ENCODE data around the gene HSD17B2. TPM values are rescaled to one million over a fixed set of nuclear protein-coding genes. Genes with fewer than 3 reads are reported as not detected.
A peak's percentile ranks its signal among the peaks of the same experiment; 100 is the strongest.

Gene HSD17B2
- polyA plus RNA-seq, 1 of the 3 experiments (the other 2 are of a cell fraction), result not detected

- 22% methylated on average over 6 of the region's 6 CpGs for WGBS (ENCODE audit: low lambda C conversion rate)
- no peaks in the 10 kb centered on the region for H3F3A ChIP-seq (replicated peaks; ENCODE audit: insufficient read depth)
- H3K79me2 ChIP-seq (ENCODE audit: insufficient read depth), result no peaks in the 10 kb centered on the region
- no peak overlapping the region for H3K4me3 ChIP-seq (ENCODE audit: low read depth in 2 of 2, low read length in 1 of 2)
- no peak overlapping the region; the same call in 1 of the 2 replicates for H2AFZ ChIP-seq (ENCODE audit: low read depth)
- H4K20me1 ChIP-seq (ENCODE audit: insufficient read depth), result no peaks in the 10 kb centered on the region
- ChIA-PET CTCF (interaction anchor here (1.0 kb wide), 1 partner anchor 29 kb away, joined by 3 read pairs; no protein-coding TSS in a partner anchor), POLR2A (no interaction called here)
- H3K27ac ChIP-seq (ENCODE audit: low read depth in 2 of 2, low read length in 1 of 2), result peak overlapping the region in 1 of 2 experiments; percentile 37; a peak in 1 of 4 replicates
- no peaks in the 10 kb centered on the region for H3K9me3 ChIP-seq
- no peaks in the 10 kb centered on the region for H3K9me2 ChIP-seq
- no peak for DNase-seq
- no peak overlapping the region for H3K9ac ChIP-seq
- H3K36me3 ChIP-seq (replicated peaks in 1 of 2; ENCODE audit: control insufficient read depth in 1 of 2, insufficient read depth in 2 of 2, low read length in 1 of 2), result no peaks in the 10 kb centered on the region
- peaks cover 0 to 6% of the 10 kb centered on the region in 2 experiments; a peak in 1 of 4 replicates for H3K4me1 ChIP-seq (ENCODE audit: control insufficient read depth in 1 of 2, insufficient read depth in 2 of 2, low read depth in 1 of 2, low read length in 1 of 2)
- H3K27me3 ChIP-seq (ENCODE audit: insufficient read depth), result peaks cover 22% of the 10 kb centered on the region; the same call in 1 of the 2 replicates
- H3K4me2 ChIP-seq, result 0 out of 2 replicates have a peak overlapping the region, but pooled peaks have one; percentile 2
- TF ChIP-seq FOXM1 (IDR thresholded peaks at IDR 0.05; ENCODE audit: low read depth) (no peak), TEAD4 (IDR thresholded peaks at IDR 0.05; ENCODE audit: borderline replicate concordance, insufficient read depth) (peak; percentile 57; the same call in 1 of the 2 replicates), EZH2phosphoT487 (IDR thresholded peaks at IDR 0.05; ENCODE audit: borderline replicate concordance, low read depth) (no peak), GABPA (IDR thresholded peaks at IDR 0.05; ENCODE audit: low read depth) (no peak), RCOR1 (IDR thresholded peaks at IDR 0.05; ENCODE audit: low read length) (no peak), CHD2 (IDR thresholded peaks at IDR 0.05; ENCODE audit: low read length, partially characterized antibody) (no peak), TAF1 (IDR thresholded peaks at IDR 0.05; ENCODE audit: borderline replicate concordance, low read depth, low read length) (no peak), NFIC (IDR thresholded peaks at IDR 0.05; ENCODE audit: borderline replicate concordance) (no peak; the same call in 1 of the 2 replicates), CTCF (IDR thresholded peaks at IDR 0.05) (no peak), TCF12 (IDR thresholded peaks at IDR 0.05) (peak; percentile 93), FOXJ3 (CRISPR knock-in tag; IDR thresholded peaks at IDR 0.05) (no peak), MEF2A (IDR thresholded peaks at IDR 0.05; ENCODE audit: borderline replicate concordance, low read depth) (no peak), FOSL2 (IDR thresholded peaks at IDR 0.05; ENCODE audit: borderline replicate concordance, low read depth) (peak; percentile 64; the same call in 1 of the 2 replicates), POLR2AphosphoS5 (IDR thresholded peaks at IDR 0.05; ENCODE audit: low read depth, low read length) (peak; percentile 49; the same call in 1 of the 2 replicates), MXI1 (IDR thresholded peaks at IDR 0.05; ENCODE audit: low read depth, low read length) (no peak), JUND (IDR thresholded peaks at IDR 0.05) (peak; percentile 59), PBX3 (IDR thresholded peaks at IDR 0.05) (peak; percentile 62), NRF1 (IDR thresholded peaks at IDR 0.05; ENCODE audit: low read depth, low read length) (no peak), ZBTB33 (IDR thresholded peaks at IDR 0.05; ENCODE audit: borderline replicate concordance, low read depth) (no peak), RFX5 (IDR thresholded peaks at IDR 0.05; ENCODE audit: low read length) (no peak)
- TF ChIP-seq, protein P1, sequence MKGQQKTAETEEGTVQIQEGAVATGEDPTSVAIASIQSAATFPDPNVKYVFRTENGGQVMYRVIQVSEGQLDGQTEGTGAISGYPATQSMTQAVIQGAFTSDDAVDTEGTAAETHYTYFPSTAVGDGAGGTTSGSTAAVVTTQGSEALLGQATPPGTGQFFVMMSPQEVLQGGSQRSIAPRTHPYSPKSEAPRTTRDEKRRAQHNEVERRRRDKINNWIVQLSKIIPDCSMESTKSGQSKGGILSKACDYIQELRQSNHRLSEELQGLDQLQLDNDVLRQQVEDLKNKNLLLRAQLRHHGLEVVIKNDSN (IDR thresholded peaks at IDR 0.05; ENCODE audit: borderline replicate concordance, low read depth), result no peak
- TF ChIP-seq, protein P2, sequence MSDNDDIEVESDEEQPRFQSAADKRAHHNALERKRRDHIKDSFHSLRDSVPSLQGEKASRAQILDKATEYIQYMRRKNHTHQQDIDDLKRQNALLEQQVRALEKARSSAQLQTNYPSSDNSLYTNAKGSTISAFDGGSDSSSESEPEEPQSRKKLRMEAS (IDR thresholded peaks at IDR 0.05; ENCODE audit: low read depth), result peak; percentile 22; the same call in 1 of the 2 replicates
- TF ChIP-seq, protein P3, sequence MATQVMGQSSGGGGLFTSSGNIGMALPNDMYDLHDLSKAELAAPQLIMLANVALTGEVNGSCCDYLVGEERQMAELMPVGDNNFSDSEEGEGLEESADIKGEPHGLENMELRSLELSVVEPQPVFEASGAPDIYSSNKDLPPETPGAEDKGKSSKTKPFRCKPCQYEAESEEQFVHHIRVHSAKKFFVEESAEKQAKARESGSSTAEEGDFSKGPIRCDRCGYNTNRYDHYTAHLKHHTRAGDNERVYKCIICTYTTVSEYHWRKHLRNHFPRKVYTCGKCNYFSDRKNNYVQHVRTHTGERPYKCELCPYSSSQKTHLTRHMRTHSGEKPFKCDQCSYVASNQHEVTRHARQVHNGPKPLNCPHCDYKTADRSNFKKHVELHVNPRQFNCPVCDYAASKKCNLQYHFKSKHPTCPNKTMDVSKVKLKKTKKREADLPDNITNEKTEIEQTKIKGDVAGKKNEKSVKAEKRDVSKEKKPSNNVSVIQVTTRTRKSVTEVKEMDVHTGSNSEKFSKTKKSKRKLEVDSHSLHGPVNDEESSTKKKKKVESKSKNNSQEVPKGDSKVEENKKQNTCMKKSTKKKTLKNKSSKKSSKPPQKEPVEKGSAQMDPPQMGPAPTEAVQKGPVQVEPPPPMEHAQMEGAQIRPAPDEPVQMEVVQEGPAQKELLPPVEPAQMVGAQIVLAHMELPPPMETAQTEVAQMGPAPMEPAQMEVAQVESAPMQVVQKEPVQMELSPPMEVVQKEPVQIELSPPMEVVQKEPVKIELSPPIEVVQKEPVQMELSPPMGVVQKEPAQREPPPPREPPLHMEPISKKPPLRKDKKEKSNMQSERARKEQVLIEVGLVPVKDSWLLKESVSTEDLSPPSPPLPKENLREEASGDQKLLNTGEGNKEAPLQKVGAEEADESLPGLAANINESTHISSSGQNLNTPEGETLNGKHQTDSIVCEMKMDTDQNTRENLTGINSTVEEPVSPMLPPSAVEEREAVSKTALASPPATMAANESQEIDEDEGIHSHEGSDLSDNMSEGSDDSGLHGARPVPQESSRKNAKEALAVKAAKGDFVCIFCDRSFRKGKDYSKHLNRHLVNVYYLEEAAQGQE (IDR thresholded peaks at IDR 0.05; ENCODE audit: low read depth, low read length), result no peak
These were observed 8.9 kb downstream of the HSD17B2 start for GRCh38 chr16:82043680-82044584.

Measured in SK-N-SH (cell line).